Mucosa of stomach (tissue), 1 donor: Measurements from ENCODE around the gene HOXD4.

ENCODE experiments used
- H3K27me3 ChIP-seq: one replicate; pipeline ENCODE4 v1.7.0; 2013; ENCODE audit warnings: mild to moderate bottlenecking, low read length; ENCODE audit not compliant: control insufficient read depth, insufficient read depth
- H3K36me3 ChIP-seq: one replicate; pipeline ENCODE4 v1.7.0; 2013; ENCODE audit warnings: low read length; ENCODE audit not compliant: control insufficient read depth, insufficient read depth
- H3K4me1 ChIP-seq: one replicate; pipeline ENCODE4 v1.7.0; 2013; ENCODE audit warnings: mild to moderate bottlenecking, low read length; ENCODE audit not compliant: control insufficient read depth, insufficient read depth
- H3K4me3 ChIP-seq: one replicate; pipeline ENCODE4 v1.7.0; 2013; ENCODE audit warnings: low read length
- H3K9ac ChIP-seq: one replicate; pipeline ENCODE4 v1.7.0; 2013; ENCODE audit warnings: mild to moderate bottlenecking, low read length, moderate library complexity
- H3K9me3 ChIP-seq: one replicate; pipeline ENCODE4 v1.7.0; 2013; ENCODE audit warnings: mild to moderate bottlenecking, low read length, moderate library complexity; ENCODE audit not compliant: control insufficient read depth
- donor health status: Pancreatic carcinoma.

Gene HOXD4

DNA sequence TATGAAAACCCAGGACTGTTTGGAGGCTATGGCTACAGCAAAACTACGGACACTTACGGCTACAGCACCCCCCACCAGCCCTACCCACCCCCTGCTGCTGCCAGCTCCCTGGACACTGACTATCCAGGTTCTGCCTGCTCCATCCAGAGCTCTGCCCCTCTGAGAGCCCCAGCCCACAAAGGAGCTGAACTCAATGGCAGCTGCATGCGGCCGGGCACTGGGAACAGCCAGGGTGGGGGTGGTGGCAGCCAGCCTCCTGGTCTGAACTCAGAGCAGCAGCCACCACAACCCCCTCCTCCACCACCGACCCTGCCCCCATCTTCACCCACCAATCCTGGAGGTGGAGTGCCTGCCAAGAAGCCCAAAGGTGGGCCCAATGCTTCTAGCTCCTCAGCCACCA is 17.8 kb downstream of the HOXD4 start:
- Histone ChIP-seq H3K4me3 (no peak overlapping the region), H3K4me1 (no peaks in the 10 kb centered on the region), H3K9me3 (no peaks in the 10 kb centered on the region), H3K27me3 (peaks cover 94% of the 10 kb centered on the region), H3K36me3 (no peaks in the 10 kb centered on the region), H3K9ac (no peak overlapping the region)

DNA sequence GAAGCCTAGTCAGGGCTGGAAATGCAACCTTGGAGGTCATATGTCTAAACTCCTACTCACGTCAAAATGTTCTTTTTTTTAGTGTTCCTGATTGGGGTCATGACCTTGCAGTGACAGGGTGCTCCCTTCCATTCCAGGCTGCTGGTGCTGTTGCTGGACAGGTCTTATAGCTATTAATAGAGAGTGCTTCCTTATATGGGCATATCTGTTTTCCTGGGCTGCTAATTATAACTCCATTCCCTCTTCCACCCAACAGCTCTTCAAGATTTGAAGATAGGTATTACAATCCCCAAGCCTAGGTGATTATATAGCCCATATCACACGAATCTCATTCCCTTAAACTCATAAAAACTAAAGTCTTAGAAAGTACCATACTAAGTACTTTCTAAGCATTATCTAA is 18.4 kb downstream of the HOXD4 start:
- Histone ChIP-seq H3K4me1 (no peaks in the 10 kb centered on the region), H3K4me3 (no peak overlapping the region), H3K9ac (no peak overlapping the region), H3K9me3 (no peaks in the 10 kb centered on the region), H3K27me3 (peaks cover 94% of the 10 kb centered on the region), H3K36me3 (no peaks in the 10 kb centered on the region)

DNA sequence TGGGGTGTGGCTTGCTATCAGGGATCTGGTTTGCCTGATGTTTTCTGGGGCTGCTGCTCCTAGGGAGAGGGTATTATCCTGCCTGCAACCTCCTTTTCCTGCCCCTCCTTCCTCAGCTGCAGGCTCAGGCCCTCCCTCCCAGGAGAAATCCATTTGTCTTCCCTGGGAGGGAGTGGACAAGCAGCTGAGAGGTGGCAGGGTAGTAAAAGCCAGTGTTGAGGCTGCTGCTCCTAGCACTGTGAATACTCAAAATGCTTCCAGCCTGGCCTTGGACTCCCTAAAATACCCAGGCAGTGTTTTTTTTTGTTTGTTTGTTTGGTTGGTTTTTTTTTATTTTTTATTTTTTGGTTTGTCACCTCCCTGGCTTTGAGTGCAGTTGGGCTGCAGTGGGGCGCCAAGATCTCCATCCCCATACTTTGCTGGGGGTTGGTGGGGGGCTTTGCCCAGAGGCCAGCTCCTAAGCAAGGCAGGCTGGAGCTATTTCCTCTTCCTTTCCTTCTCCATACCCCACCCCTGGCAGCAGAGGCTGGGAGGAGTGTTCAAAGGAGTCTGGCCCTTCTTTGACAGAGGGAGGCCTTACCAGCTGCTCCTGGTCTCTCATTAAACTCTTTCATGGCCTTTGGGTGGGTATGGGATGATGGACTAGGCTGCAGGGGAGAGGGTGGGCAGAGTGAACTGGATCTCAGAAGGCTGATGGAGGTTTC is 19.4 kb downstream of the HOXD4 start:
- Histone ChIP-seq H3K9ac (no peak overlapping the region), H3K9me3 (no peaks in the 10 kb centered on the region), H3K4me1 (no peaks in the 10 kb centered on the region), H3K4me3 (no peak overlapping the region), H3K36me3 (no peaks in the 10 kb centered on the region), H3K27me3 (peaks cover 94% of the 10 kb centered on the region)

DNA sequence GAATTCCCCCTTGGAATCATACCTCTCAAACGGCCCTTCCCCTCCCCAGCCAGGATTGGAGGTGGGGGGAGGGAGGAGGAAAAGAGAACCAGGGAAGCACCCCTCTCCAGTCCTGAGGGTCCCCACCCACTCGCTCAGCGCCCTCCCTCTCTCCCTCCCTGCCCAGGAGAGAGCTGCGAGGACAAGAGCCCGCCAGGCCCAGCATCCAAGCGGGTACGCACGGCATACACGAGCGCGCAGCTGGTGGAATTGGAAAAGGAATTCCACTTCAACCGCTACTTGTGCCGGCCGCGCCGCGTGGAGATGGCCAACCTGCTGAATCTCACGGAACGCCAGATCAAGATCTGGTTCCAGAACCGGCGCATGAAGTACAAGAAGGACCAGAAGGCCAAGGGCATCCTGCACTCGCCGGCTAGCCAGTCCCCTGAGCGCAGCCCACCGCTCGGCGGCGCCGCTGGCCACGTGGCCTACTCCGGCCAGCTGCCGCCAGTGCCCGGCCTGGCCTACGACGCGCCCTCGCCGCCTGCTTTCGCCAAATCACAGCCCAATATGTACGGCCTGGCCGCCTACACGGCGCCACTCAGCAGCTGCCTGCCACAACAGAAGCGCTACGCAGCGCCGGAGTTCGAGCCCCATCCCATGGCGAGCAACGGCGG is 20.1 kb downstream of the HOXD4 start:
- Histone ChIP-seq H3K4me1 (no peaks in the 10 kb centered on the region), H3K9me3 (no peaks in the 10 kb centered on the region), H3K9ac (no peak overlapping the region), H3K4me3 (no peak overlapping the region), H3K36me3 (no peaks in the 10 kb centered on the region), H3K27me3 (peaks cover 95% of the 10 kb centered on the region)

DNA sequence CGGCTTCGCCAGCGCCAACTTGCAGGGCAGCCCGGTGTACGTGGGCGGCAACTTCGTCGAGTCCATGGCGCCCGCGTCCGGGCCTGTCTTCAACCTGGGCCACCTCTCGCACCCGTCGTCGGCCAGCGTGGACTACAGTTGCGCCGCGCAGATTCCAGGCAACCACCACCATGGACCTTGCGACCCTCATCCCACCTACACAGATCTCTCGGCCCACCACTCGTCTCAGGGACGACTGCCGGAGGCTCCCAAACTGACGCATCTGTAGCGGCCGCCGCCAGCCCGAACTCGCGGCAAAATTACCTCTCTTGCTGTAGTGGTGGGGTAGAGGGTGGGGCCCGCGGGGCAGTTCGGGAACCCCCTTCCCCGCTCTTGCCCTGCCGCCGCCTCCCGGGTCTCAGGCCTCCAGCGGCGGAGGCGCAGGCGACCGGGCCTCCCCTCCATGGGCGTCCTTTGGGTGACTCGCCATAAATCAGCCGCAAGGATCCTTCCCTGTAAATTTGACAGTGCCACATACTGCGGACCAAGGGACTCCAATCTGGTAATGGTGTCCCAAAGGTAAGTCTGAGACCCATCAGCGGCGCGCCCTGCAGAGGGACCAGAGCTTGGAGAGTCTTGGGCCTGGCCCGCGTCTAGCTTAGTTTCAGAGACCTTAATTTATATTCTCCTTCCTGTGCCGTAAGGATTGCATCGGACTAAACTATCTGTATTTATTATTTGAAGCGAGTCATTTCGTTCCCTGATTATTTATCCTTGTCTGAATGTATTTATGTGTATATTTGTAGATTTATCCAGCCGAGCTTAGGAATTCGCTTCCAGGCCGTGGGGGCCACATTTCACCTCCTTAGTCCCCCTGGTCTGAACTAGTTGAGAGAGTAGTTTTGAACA is 20.9 kb downstream of the HOXD4 start:
- no peak overlapping the region for H3K9ac ChIP-seq
- no peaks in the 10 kb centered on the region for H3K36me3 ChIP-seq
- peaks cover 96% of the 10 kb centered on the region for H3K27me3 ChIP-seq
- H3K4me3 ChIP-seq, result no peak overlapping the region
- H3K4me1 ChIP-seq, result no peaks in the 10 kb centered on the region
- no peaks in the 10 kb centered on the region for H3K9me3 ChIP-seq

DNA sequence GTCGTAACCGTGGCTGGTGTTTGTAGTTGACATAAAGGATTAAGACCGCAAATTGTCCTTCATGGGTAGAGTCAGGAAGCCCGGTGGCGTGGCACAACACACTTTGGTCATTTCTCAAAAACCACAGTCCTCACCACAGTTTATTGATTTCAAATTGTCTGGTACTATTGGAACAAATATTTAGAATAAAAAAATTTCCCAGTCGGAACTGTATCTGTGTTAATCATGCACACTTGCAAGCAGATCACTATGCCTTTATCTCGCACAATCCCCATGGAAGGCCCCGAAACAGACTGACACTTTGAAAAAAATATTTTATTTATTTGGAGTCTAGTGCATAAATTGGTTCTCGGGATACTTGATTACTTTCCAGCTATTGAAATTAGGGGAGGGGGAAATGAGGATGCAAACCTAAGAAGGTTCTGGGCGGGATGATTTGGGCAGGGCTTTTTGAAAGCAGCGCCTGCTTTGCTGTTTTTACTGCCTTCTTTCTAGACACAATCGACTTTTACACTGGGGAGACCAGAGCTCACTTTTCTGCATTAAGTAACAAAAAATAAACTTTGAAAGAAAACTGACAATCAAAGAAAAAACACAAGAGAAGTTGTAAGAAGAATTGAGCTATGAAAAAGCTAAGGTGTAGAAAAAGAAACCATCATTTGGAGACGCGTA is 21.7 kb downstream of the HOXD4 start:
- Histone ChIP-seq H3K4me3 (no peak overlapping the region), H3K9ac (no peak overlapping the region), H3K36me3 (no peaks in the 10 kb centered on the region), H3K27me3 (peaks cover 98% of the 10 kb centered on the region), H3K4me1 (no peaks in the 10 kb centered on the region), H3K9me3 (no peaks in the 10 kb centered on the region)

DNA sequence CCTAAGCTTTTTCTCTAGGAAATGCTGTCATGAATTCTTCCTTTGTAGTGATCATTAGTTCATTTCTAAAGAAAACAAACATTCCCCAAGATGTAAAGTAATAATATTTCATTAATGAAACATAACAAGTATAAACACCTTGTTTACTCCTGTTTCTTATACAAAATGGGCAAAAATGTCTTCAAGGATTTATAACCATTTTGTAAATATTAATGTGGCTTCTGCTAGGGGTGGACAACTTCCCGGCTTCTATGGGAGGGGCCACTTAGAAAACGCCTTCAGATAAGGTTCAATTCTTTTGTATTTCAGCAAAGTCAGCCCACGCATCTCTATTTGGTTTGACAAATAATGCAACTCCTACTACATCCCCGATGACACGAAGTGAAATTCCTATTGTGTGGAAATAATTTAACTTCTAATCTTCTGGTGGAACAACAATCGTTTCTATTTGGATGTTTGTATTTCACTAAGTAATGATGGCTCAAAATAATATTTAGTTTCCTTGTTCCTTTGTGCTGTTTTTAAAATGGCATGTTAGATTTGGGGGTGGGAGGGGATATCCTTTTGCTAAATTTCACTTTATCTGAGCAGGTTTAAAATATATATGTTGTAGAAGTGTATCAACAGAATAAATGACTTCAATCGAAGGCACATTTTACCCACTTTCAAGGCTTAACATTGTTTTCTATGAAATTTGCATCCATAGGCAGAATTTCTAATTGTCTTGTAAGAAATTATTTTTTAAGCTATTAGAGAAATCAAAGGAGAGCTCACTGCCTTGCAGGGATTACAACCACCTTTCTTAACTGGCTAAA is 22.4 kb downstream of the HOXD4 start:
- Histone ChIP-seq H3K9me3 (no peaks in the 10 kb centered on the region), H3K36me3 (no peaks in the 10 kb centered on the region), H3K4me3 (no peak overlapping the region), H3K27me3 (peaks cover 99% of the 10 kb centered on the region), H3K4me1 (no peaks in the 10 kb centered on the region), H3K9ac (no peak overlapping the region)

DNA sequence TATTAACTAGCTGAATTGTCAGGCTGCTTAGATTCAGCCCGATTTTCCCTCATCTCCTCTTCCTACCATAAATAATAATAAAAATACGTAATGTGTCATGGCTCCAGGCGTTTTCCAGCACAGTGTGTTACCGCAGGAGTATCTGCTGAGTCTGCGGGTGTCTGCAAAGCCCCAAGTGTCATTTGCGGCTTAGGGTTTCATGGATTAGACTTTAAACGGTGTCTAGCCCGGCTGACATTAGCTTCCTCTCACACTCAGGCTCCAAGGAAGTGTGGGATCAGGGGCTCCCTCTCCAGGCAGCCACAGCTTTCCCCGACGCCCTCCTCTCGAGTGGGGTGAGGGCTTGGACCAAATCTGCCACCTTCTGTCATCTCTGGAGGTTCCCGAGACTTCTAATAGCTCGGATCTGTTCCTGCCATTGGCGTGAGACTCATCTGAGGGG is 23.1 kb downstream of the HOXD4 start:
- Histone ChIP-seq H3K9ac (no peak overlapping the region), H3K36me3 (no peaks in the 10 kb centered on the region), H3K4me1 (no peaks in the 10 kb centered on the region), H3K4me3 (no peak overlapping the region), H3K9me3 (no peaks in the 10 kb centered on the region), H3K27me3 (peaks cover 100% of the 10 kb centered on the region)

DNA sequence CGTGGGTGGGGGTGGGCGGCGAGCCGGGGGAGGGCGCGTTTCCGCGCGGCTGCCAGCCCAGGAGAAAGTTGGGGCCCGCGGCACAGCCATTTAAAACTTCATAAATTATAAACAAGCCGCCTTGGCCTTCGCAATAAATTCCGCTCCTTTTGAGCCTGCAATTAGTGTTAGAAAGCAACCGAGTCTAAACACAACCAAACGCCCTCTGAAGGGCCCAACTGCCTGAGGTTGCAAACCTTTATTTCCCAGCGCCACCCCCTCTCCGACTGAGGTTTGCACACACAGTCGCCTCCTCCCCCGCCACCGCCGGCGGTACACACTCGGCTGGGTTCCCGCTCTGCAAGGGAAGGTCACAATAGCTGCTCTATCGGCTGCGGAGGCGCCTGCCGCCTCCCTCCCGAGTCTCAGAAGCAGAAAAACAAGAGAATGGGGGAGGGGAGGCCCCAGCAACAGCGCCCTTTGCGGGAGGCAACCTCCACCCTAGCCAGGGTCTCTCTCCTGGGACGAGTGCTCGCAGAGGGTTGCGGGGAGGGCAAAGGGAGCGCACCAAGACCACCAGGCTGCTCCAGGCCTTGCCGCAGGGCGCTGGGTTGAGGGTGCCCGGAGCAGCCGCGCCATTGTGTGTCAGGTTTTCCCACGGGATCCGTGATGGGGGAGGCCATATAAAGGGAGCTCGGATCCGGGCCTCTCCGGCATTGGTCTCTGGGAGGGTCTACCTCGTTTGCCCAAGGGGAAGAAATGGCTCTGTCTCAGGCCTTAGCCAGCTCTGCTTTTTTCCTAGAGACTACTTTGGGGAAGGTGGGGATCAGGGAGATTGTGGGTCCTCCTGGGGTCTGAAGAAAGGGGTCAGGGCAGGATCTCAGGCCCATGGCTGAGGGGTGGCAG is 23.7 kb downstream of the HOXD4 start:
- H3K4me1 ChIP-seq, result no peaks in the 10 kb centered on the region
- H3K27me3 ChIP-seq, result peaks cover 100% of the 10 kb centered on the region
- no peaks in the 10 kb centered on the region for H3K9me3 ChIP-seq
- no peaks in the 10 kb centered on the region for H3K36me3 ChIP-seq
- no peak overlapping the region for H3K9ac ChIP-seq
- H3K4me3 ChIP-seq, result no peak overlapping the region

DNA sequence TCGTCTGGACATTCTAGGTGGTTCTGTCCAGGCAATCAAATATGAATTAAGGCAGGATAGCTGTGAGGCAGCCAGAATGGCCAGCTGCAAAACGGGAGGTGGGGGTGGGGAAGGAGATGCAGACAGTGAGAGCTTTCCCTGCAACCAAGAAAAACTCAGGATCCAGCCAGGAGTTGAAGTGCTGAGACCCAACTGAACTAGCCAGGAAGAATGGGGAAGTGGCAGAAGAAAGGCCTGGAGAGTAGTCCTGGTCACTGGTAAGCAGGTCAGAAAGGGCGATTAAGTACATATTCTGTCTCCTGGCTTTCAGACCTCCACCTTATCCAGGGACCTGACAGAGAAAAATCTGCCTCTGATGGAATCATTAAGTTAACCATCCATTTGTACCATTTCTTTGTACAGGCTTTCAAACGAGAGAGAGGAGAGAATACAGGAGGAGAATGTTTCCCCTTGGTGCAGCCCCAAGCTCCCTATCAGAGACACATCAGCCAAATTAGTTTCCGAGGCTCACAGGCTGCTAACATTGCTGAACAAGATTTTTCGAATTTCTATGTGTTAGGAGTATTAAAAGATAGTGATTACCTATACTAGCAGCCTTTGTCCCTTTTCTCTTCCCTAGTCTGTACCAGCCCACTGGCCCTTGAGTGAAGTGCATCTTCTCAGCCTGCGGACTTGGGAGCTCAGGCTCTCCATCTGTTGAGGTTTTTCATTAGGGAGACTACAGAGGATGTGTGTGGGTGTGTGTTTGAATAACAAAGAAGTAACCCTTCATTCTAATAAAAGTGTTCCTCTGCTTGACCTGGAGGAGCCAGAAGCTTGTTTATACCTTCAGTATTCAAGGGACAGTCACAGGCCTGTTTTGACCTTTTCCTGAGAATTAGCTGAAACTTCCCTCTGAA is 24.6 kb downstream of the HOXD4 start:
- Histone ChIP-seq H3K27me3 (peaks cover 99% of the 10 kb centered on the region), H3K4me3 (no peak overlapping the region), H3K9ac (no peak overlapping the region), H3K9me3 (no peaks in the 10 kb centered on the region), H3K4me1 (no peaks in the 10 kb centered on the region), H3K36me3 (no peaks in the 10 kb centered on the region)
